IPS-20b (cell line): ENCODE measurements around the gene DSCAML1.

Experiments used
- H3K27ac ChIP-seq: one replicate; pipeline ENCODE4 v1.5.1; 2013; ENCODE audit warnings: low read length
- H3K27me3 ChIP-seq: 2 replicates; pipeline ENCODE4 v1.6.1; 2013; ENCODE audit warnings: mild to moderate bottlenecking, low read length, inconsistent platforms; ENCODE audit not compliant: insufficient read depth
- H3K36me3 ChIP-seq: 2 replicates; pipeline ENCODE4 v1.6.1; 2013; ENCODE audit warnings: low read depth, mild to moderate bottlenecking, inconsistent platforms, low read length, moderate library complexity; ENCODE audit not compliant: insufficient read depth
- H3K4me1 ChIP-seq: 2 replicates; pipeline ENCODE4 v1.6.1; 2013; ENCODE audit warnings: mild to moderate bottlenecking, control low read depth, inconsistent platforms, low read length, moderate library complexity; ENCODE audit not compliant: insufficient read depth
- H3K4me3 ChIP-seq: 2 replicates; pipeline ENCODE4 v1.5.1; 2013; ENCODE audit warnings: mild to moderate bottlenecking, low read length, inconsistent platforms
- H3K9ac ChIP-seq: 2 replicates; pipeline ENCODE4 v1.6.1; 2013; ENCODE audit warnings: low read depth, mild to moderate bottlenecking, inconsistent platforms, low read length, moderate library complexity
- H3K9me3 ChIP-seq: 2 replicates; pipeline ENCODE4 v1.6.1; 2013; ENCODE audit warnings: mild to moderate bottlenecking, low read depth, low read length, inconsistent platforms; ENCODE audit not compliant: insufficient read depth

Gene DSCAML1

GRCh38 chr11:117780456-117780855 lies 16.6 kb downstream of the DSCAML1 start:
- Histone ChIP-seq H3K9ac (no peak overlapping the region), H3K36me3 (no peaks in the 10 kb centered on the region), H3K4me3 (no peak overlapping the region), H3K9me3 (no peaks in the 10 kb centered on the region), H3K4me1 (no peaks in the 10 kb centered on the region), H3K27me3 (peaks cover 14% of the 10 kb centered on the region; the same call in 1 of the 2 replicates), H3K27ac (no peak overlapping the region)

DNA sequence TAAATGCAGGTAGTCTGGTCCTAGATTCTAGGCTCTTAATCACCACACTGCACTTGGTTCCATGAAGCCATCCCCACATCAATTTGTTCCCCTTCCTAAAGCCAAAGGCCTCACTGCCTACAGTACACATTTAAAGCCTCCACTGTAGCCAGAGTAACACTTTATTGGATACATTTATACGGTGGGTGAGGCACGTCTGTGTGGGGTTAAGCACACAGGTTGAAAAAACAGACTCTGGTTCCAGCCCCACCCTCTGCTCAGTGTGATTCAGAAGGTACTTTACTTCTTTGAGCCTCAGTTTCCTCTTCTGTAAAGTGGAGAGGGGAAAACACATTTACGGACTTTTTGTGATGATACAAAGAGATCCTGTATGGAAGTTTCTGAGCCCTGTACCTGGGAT lies 22.5 kb downstream of the DSCAML1 start:
- no peak overlapping the region for H3K4me3 ChIP-seq
- no peaks in the 10 kb centered on the region for H3K36me3 ChIP-seq
- H3K27me3 ChIP-seq = no peaks in the 10 kb centered on the region; the same call in 1 of the 2 replicates
- H3K27ac ChIP-seq = no peak overlapping the region
- no peaks in the 10 kb centered on the region for H3K4me1 ChIP-seq
- no peak overlapping the region for H3K9ac ChIP-seq
- H3K9me3 ChIP-seq = no peaks in the 10 kb centered on the region

GRCh38 chr11:117772360-117772759 lies 24.7 kb downstream of the DSCAML1 start:
- Histone ChIP-seq H3K27ac (no peak overlapping the region), H3K36me3 (no peaks in the 10 kb centered on the region), H3K9me3 (no peaks in the 10 kb centered on the region)

GRCh38 chr11:117771841-117772240 lies 25.2 kb downstream of the DSCAML1 start:
- Histone ChIP-seq H3K36me3 (no peaks in the 10 kb centered on the region), H3K4me1 (no peaks in the 10 kb centered on the region), H3K27me3 (no peaks in the 10 kb centered on the region; the same call in 1 of the 2 replicates)

More at GRCh38 chr11:117772360-117772759, 24.7 kb downstream of the DSCAML1 start:
- Histone ChIP-seq H3K9ac (no peak overlapping the region), H3K4me1 (no peaks in the 10 kb centered on the region), H3K27me3 (no peaks in the 10 kb centered on the region; the same call in 1 of the 2 replicates), H3K4me3 (no peak overlapping the region)

GRCh38 chr11:117771197-117771596 lies 25.8 kb downstream of the DSCAML1 start:
- no peaks in the 10 kb centered on the region for H3K4me1 ChIP-seq
- H3K9me3 ChIP-seq = no peaks in the 10 kb centered on the region
- H3K9ac ChIP-seq = no peak overlapping the region
- no peak overlapping the region for H3K27ac ChIP-seq
- H3K27me3 ChIP-seq = no peaks in the 10 kb centered on the region; the same call in 1 of the 2 replicates
- H3K4me3 ChIP-seq = no peak overlapping the region
- no peaks in the 10 kb centered on the region for H3K36me3 ChIP-seq

More at GRCh38 chr11:117771841-117772240, 25.2 kb downstream of the DSCAML1 start:
- no peaks in the 10 kb centered on the region for H3K9me3 ChIP-seq
- no peak overlapping the region for H3K4me3 ChIP-seq
- H3K27ac ChIP-seq = no peak overlapping the region
- no peak overlapping the region for H3K9ac ChIP-seq

GRCh38 chr11:117770061-117770460 lies 27.0 kb downstream of the DSCAML1 start:
- Histone ChIP-seq H3K27me3 (no peaks in the 10 kb centered on the region; the same call in 1 of the 2 replicates), H3K9me3 (no peaks in the 10 kb centered on the region), H3K27ac (no peak overlapping the region), H3K4me3 (no peak overlapping the region), H3K36me3 (no peaks in the 10 kb centered on the region), H3K4me1 (no peaks in the 10 kb centered on the region), H3K9ac (no peak overlapping the region)

- Histone ChIP-seq H3K27ac (no peak overlapping the region), H3K9me3 (no peaks in the 10 kb centered on the region), H3K9ac (no peak overlapping the region), H3K4me3 (no peak overlapping the region), H3K4me1 (no peaks in the 10 kb centered on the region), H3K27me3 (no peaks in the 10 kb centered on the region; the same call in 1 of the 2 replicates), H3K36me3 (no peaks in the 10 kb centered on the region)
These were observed 27.5 kb downstream of the DSCAML1 start for GRCh38 chr11:117769533-117769932.

DNA sequence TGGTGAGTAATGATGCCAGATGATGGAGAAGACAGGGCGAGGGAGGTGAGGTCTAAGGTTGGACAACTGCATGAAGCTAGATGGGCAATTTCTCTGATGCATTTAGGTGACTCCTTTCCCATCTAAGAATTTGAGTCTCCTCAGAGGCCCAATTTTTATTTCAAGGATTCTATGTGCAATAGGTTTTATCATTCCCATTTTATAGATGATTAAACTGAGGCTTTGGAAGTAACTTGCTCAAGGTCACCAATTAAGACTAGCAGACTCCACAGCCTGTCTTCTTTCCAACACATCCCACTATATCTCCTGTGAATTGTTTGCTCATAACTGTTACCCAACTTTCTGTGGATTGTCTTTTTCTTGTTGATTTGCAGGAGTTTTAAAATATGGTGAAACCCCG lies 28.5 kb downstream of the DSCAML1 start:
- Histone ChIP-seq H3K27ac (no peak overlapping the region), H3K9ac (no peak overlapping the region), H3K36me3 (no peaks in the 10 kb centered on the region), H3K27me3 (no peaks in the 10 kb centered on the region; the same call in 1 of the 2 replicates), H3K9me3 (no peaks in the 10 kb centered on the region), H3K4me1 (no peaks in the 10 kb centered on the region), H3K4me3 (no peak overlapping the region)

GRCh38 chr11:117767071-117767470 lies 29.9 kb downstream of the DSCAML1 start:
- H3K27me3 ChIP-seq = no peaks in the 10 kb centered on the region
- H3K4me3 ChIP-seq = no peak overlapping the region
- no peaks in the 10 kb centered on the region for H3K9me3 ChIP-seq
- H3K27ac ChIP-seq = no peak overlapping the region
- no peak overlapping the region for H3K9ac ChIP-seq
- H3K36me3 ChIP-seq = no peaks in the 10 kb centered on the region
- H3K4me1 ChIP-seq = no peaks in the 10 kb centered on the region

- Histone ChIP-seq H3K9ac (no peak overlapping the region), H3K27ac (no peak overlapping the region), H3K36me3 (no peaks in the 10 kb centered on the region), H3K4me3 (no peak overlapping the region), H3K27me3 (no peaks in the 10 kb centered on the region), H3K4me1 (no peaks in the 10 kb centered on the region), H3K9me3 (no peaks in the 10 kb centered on the region)
These were observed 30.4 kb downstream of the DSCAML1 start for GRCh38 chr11:117766576-117766975.

DNA sequence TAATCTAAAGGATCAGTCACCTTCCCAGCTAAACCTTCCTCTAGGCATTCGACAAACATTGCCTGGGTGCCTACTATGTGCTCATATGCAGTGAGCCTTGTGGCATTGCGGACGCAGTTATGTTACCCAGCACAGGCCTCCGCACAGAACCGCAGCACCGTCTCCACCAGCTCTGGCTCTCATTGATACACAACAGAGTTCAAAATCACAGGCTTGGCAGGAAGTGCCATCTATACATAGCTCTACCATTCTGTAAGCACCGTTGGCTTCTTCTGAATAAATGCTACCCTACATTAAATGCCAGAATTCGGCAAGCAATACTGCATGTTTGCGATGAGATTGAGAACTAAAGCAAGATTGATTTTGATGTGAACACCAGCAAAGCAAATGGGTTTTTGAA lies 31.0 kb downstream of the DSCAML1 start:
- Histone ChIP-seq H3K36me3 (no peaks in the 10 kb centered on the region), H3K27ac (no peak overlapping the region), H3K4me1 (no peaks in the 10 kb centered on the region), H3K9me3 (no peaks in the 10 kb centered on the region), H3K27me3 (no peaks in the 10 kb centered on the region), H3K4me3 (no peak overlapping the region), H3K9ac (no peak overlapping the region)

DNA sequence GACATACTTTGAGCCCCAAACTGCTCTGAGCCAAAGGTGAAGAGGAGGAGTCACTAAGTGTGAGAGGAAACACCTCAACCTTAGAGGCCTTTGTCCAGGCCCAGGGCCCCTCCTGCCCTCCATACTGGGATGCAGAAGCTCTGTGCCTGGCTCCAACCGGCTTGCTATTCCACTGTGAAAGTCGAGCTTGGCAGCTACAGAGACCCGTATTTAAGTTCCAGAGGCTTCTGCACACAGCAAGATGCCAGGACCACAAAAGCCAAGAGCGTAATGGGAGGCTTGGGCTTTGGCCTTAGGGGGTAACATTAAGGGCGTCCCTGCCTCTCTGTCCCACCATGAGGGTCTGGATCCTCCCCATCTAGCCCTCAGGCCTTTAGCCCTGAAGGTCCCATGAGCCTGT lies 31.9 kb downstream of the DSCAML1 start:
- H3K4me3 ChIP-seq = no peak overlapping the region
- no peaks in the 10 kb centered on the region for H3K36me3 ChIP-seq
- no peaks in the 10 kb centered on the region for H3K9me3 ChIP-seq
- H3K4me1 ChIP-seq = no peaks in the 10 kb centered on the region
- no peak overlapping the region for H3K9ac ChIP-seq
- no peak overlapping the region for H3K27ac ChIP-seq
- H3K27me3 ChIP-seq = no peaks in the 10 kb centered on the region
